ENCODE measurements around the gene RFK. TPM values are rescaled to one million over a fixed set of nuclear protein-coding genes. Genes with fewer than 3 reads are reported as not detected.

Gene RFK
- total and polyA plus RNA-seq, 9 of the 15 experiments (the other 6 are each of a cell fraction or from before 2014, with no cell fraction given): 3.8 to 51.1 (median 14.8) TPM

DNA sequence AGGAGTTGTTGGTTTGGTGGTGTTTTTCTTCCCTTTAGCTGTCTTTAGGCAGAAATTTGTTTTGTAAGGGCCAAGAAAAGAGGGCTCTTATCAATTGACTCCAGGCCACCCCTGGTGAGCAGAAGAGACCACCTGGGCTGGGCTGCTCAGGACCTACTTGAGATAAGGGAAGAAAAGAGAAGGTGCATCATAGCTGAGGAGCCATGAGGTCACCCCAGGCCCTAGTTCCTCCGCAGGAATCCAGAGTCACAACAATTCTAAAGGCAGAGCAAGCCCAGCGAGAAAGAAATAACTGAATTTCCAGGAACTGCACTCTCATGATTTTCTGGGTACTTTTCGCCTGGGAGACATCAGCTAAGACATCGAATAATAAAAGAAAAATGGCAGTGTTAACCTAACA is 34.9 kb downstream of the RFK start (continued):
- TF ChIP-seq, protein P1, sequence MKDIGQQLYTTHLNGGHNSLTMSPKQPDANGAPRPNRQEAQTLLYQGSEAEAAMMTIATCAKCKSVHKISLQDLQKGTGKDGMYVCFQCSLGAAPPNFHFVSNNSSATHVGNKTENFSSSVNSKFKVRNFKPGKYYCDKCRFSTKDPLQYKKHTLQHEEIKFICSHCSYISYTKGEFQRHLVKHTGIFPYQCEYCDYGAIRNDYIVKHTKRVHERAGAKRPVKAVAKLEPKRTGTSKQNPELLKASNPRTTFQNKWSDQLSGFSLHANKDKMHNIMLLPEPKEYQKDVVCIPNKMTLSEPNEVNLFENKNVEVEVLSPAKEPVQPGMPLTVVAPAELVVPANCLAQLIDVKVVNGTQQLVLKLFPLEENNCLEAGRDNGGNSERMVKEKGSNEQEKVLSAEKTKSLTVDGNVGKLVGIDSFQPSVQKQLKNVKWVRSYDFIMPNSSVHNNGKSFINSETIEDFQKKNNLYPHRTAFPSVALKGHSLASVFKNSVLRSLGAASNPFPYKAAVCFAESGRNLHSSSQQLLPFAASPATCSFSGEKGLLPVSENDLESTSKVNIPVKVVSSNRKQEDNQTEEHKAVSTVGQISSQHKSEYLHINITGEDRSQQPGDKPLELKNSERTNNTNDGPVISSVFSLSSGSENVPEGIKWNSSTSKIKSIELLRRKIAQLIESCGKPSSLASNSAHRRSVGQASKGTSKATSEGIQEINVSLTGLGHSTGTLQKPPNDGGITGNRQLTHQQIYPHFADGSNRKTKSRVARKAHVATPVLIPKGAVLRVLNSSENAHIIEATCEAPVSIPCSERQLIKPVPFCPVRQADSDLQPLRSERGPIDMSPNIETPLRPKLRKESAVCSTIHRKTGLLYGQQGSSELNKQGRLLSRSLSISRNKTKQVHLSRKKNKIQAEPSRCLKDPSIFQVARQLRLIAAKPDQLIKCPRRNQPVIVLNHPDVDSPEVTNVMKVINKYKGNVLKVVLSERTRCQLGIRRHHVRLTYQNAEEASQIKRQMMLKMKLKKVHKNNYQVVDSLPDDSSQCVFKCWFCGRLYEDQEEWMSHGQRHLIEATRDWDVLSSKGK (CRISPR knock-in tag; IDR thresholded peaks at IDR 0.05): no peak
- TF ChIP-seq TAF7 (tag; IDR thresholded peaks at IDR 0.05) (no peak), TAL1 (IDR thresholded peaks at IDR 0.05) (peak; percentile 96), LCOR (CRISPR knock-in tag; IDR thresholded peaks at IDR 0.05) (no peak), SAP30 (IDR thresholded peaks at IDR 0.05; ENCODE audit: borderline replicate concordance, insufficient read depth, low read depth, low read length, poor library complexity, severe bottlenecking) (no peak), CEBPG (CRISPR knock-in tag; IDR thresholded peaks at IDR 0.05) (no peak), CEBPG (tag; conservative IDR thresholded peaks at IDR 0.05 in 1 of 2, IDR thresholded peaks at IDR 0.05 in 1 of 2) (no peak), HCFC1 (IDR thresholded peaks at IDR 0.05; ENCODE audit: low read depth, low read length) (no peak), RB1 (IDR thresholded peaks at IDR 0.05; ENCODE audit: low read depth) (no peak)
- TF ChIP-seq, protein P2, sequence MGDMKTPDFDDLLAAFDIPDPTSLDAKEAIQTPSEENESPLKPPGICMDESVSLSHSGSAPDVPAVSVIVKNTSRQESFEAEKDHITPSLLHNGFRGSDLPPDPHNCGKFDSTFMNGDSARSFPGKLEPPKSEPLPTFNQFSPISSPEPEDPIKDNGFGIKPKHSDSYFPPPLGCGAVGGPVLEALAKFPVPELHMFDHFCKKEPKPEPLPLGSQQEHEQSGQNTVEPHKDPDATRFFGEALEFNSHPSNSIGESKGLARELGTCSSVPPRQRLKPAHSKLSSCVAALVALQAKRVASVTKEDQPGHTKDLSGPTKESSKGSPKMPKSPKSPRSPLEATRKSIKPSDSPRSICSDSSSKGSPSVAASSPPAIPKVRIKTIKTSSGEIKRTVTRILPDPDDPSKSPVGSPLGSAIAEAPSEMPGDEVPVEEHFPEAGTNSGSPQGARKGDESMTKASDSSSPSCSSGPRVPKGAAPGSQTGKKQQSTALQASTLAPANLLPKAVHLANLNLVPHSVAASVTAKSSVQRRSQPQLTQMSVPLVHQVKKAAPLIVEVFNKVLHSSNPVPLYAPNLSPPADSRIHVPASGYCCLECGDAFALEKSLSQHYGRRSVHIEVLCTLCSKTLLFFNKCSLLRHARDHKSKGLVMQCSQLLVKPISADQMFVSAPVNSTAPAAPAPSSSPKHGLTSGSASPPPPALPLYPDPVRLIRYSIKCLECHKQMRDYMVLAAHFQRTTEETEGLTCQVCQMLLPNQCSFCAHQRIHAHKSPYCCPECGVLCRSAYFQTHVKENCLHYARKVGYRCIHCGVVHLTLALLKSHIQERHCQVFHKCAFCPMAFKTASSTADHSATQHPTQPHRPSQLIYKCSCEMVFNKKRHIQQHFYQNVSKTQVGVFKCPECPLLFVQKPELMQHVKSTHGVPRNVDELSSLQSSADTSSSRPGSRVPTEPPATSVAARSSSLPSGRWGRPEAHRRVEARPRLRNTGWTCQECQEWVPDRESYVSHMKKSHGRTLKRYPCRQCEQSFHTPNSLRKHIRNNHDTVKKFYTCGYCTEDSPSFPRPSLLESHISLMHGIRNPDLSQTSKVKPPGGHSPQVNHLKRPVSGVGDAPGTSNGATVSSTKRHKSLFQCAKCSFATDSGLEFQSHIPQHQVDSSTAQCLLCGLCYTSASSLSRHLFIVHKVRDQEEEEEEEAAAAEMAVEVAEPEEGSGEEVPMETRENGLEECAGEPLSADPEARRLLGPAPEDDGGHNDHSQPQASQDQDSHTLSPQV (IDR thresholded peaks at IDR 0.05): no peak
- TF ChIP-seq, protein P3, sequence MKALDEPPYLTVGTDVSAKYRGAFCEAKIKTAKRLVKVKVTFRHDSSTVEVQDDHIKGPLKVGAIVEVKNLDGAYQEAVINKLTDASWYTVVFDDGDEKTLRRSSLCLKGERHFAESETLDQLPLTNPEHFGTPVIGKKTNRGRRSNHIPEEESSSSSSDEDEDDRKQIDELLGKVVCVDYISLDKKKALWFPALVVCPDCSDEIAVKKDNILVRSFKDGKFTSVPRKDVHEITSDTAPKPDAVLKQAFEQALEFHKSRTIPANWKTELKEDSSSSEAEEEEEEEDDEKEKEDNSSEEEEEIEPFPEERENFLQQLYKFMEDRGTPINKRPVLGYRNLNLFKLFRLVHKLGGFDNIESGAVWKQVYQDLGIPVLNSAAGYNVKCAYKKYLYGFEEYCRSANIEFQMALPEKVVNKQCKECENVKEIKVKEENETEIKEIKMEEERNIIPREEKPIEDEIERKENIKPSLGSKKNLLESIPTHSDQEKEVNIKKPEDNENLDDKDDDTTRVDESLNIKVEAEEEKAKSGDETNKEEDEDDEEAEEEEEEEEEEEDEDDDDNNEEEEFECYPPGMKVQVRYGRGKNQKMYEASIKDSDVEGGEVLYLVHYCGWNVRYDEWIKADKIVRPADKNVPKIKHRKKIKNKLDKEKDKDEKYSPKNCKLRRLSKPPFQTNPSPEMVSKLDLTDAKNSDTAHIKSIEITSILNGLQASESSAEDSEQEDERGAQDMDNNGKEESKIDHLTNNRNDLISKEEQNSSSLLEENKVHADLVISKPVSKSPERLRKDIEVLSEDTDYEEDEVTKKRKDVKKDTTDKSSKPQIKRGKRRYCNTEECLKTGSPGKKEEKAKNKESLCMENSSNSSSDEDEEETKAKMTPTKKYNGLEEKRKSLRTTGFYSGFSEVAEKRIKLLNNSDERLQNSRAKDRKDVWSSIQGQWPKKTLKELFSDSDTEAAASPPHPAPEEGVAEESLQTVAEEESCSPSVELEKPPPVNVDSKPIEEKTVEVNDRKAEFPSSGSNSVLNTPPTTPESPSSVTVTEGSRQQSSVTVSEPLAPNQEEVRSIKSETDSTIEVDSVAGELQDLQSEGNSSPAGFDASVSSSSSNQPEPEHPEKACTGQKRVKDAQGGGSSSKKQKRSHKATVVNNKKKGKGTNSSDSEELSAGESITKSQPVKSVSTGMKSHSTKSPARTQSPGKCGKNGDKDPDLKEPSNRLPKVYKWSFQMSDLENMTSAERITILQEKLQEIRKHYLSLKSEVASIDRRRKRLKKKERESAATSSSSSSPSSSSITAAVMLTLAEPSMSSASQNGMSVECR (CRISPR knock-in tag; IDR thresholded peaks at IDR 0.05): no peak
- TF ChIP-seq, protein P4, sequence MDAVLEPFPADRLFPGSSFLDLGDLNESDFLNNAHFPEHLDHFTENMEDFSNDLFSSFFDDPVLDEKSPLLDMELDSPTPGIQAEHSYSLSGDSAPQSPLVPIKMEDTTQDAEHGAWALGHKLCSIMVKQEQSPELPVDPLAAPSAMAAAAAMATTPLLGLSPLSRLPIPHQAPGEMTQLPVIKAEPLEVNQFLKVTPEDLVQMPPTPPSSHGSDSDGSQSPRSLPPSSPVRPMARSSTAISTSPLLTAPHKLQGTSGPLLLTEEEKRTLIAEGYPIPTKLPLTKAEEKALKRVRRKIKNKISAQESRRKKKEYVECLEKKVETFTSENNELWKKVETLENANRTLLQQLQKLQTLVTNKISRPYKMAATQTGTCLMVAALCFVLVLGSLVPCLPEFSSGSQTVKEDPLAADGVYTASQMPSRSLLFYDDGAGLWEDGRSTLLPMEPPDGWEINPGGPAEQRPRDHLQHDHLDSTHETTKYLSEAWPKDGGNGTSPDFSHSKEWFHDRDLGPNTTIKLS (IDR thresholded peaks at IDR 0.05; ENCODE audit: borderline replicate concordance, low read depth): no peak
- TF ChIP-seq, protein P5, sequence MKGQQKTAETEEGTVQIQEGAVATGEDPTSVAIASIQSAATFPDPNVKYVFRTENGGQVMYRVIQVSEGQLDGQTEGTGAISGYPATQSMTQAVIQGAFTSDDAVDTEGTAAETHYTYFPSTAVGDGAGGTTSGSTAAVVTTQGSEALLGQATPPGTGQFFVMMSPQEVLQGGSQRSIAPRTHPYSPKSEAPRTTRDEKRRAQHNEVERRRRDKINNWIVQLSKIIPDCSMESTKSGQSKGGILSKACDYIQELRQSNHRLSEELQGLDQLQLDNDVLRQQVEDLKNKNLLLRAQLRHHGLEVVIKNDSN (CRISPR knock-in tag; IDR thresholded peaks at IDR 0.05): no peak
